Medulla oblongata (tissue), 1 donor: Measurements from ENCODE around the gene IQCE.
A peak's percentile ranks its signal among the peaks of the same experiment; 100 is the strongest.

Experiments
- DNase-seq: peaks from one replicate; pipeline ENCODE4 v3.0.0-alpha.2; 2015; ENCODE audit errors: extremely low spot score

The IQCE gene

GRCh38 chr7:2633538-2634266 lies 74.9 kb downstream of the IQCE start:
- peak; percentile 63 for DNase-seq

DNA sequence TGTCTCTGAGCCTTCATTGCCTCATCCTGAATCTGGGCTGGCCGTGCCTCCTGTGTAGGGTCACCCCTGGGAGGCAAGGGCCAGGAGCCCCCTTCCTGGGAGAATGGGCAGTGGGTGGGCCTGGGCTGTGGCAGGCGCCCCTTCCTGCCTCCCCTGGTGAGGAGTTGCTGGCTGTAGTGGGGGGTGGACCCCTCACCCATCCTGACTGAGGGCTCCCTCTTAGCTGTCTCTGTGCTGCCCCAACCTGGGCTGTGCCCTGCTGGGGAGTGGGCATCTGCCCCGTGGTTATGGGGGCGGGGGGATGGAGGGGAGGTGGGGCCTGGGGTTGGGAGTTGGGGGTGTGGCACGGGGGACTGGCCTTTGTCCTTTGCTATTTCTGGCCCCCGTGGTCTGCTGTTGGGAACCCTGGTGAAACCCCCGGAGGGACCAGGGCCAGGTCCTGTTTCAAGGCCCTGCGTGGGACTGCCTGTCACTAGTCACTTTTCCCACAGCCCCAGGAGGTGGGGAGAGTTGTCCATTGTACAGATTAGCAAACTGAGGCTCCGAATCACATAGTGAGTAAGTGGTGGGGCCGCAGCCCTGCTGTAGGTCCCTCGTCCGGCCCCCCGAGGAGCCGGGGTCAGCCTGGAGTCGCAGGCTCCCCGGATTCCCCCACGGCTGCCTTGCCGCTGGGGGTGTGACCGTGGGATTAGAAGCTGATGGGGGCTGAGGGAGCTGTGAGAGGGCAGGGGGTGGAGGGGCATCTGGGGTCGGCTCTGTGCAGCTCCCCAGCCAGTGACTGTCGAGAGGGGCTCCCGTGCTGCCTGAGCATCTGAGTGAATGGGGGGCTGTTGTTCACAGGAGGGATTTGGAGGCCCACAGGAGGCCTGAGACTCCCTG lies 75.7 kb downstream of the IQCE start:
- no peak for DNase-seq

DNA sequence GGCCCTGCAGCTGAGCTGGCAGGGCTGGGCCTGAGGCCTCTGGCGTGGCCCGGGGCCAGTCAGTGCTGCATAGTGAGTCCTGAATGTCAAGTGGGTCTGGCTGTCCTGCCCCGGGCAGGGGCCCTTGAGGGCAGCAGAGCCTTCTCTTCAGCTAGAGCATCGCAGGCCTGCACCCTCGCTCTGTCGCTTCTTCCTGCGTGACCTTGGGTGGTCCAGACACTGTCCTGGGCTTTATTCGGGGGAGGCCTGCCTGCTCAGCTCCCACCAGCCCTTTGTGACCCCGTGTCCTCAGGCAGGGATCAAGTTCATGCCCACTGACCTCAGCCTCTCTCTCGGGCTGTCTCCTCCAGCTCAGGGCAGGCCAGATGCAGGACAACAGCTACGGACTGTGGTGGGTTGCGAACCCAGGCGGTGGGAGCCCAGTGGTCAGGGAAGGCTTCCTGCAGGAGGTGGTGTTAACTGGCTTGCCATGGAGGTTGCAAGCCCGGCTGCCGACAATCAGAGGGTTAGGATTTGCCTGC lies 76.4 kb downstream of the IQCE start:
- no peak for DNase-seq

- no peak for DNase-seq
Measured at GRCh38 chr7:2635810-2636701, 77.3 kb downstream of the IQCE start.

GRCh38 chr7:2637066-2637471 lies 78.3 kb downstream of the IQCE start:
- no peak for DNase-seq

DNA sequence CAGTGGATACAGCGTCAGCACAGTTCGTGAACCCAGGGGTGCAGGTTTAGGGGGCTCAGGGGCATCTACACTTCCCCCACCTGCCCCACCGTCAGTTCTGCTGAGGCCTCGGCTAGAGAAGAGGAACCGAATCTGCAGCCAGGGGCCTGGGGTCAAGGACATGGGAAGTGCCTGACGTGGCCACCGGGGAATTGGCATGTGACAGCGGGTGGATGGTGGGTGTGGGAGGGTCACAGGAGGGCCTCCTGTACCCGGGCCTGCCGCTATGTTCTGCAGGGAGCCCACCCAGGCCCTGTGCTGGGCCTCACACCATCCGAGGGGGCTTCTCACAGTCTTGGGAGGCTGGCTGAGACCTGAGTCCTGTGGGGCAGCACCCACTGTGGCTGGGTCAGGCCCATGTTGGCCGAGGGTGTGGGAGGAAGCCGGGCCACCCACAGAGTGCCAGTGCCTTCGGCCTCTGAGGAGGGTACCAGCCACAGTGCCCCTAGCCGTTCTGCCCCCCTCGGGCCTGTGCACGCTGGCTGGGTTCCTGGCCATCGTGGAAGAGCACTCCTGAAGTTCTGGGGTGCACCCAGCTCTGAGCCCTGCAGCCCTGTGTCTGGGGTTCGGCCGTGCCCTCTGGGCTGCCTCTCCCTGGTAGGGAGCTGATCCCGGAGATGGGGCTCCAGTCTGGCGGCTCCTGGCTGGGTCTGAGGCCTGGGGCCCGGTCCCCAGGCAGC lies 78.9 kb downstream of the IQCE start:
- peak; percentile 79 for DNase-seq

GRCh38 chr7:2638224-2638991 lies 79.6 kb downstream of the IQCE start:
- DNase-seq = peak; percentile 49

DNA sequence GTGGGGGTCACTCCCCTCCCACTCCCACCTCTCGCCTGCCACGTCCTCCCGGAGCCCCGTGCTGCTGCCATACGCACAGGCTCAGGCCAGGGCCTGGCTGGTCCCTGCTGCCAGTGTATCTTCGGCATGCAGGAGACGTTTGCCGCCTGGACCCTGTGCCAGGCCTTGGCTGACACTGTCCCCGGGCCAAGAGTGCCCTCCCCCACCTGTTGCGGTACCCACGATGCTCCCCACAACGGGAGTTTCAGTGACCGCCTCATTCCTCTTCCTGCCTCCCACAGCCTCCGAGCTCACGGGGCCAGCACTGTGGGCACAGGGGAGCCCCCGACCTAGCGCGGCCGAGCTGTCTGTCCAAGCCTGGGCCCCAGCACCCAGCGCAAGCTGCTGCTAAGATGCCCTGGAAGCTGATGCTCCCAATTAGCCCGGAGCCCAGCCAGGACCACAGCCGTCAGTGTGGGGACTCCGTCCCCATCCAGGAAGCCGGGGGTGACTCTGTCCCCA lies 80.5 kb downstream of the IQCE start:
- DNase-seq = peak; percentile 41

DNA sequence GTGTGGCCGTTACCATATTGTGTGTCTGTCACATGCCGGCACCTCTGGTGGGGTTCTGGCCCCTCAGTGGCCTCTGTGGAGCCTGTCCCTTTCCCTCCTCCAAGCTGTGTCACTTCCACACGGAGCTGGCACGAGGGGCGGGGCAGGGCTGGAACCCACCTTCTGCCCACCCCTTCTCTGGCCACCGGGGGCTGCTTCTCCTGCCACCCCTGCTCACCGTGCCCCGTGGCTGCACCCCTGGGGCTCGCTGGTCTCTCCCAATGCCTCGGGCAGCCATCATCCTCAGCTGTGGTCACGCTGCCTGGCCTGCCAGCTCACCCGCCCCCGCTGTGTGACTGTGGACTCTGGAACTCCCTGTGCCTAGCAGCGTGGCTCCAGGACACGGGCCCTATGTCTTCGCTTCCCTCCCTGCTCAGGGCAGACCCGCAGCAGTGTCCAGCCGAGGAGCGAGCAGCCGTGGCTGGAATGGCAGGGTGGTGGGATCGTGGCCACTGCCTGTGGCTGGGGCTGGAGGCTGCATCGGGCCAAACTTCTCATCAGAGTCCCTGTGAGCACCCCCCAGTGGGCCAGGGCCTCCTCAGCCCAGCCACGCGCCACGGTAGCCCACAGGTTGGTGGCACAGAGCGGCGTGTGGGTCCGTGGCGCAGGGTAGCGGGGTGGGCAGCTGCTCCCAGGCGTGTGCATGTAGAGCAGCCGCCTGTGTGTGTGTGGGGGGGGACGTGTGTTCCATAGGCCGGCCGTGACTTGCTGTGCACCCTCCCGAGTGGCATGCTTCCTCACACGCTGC lies 81.1 kb downstream of the IQCE start:
- DNase-seq = no peak

DNA sequence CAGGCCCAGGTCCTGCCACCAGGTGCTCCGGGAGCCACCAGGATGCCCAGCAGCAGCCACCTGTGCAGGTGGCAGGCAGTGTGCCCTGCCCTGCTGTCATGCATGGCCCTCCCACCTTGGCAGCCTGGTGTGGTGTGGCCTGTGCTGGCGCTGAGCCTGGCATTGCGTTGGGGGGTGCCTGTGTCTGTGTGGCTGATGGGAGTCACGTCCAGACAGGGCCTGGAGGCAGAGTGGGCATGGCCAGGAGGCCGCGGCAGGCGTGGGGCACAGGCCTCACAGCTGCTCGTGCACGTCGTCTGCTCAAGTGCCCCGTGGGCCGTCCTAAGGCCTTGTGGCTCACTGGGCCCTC lies 81.7 kb downstream of the IQCE start:
- no peak for DNase-seq

- DNase-seq = no peak
Measured at GRCh38 chr7:2640846-2641316, 82.1 kb downstream of the IQCE start.

GRCh38 chr7:2641406-2642393 lies 82.9 kb downstream of the IQCE start:
- DNase-seq = peak; percentile 89

DNA sequence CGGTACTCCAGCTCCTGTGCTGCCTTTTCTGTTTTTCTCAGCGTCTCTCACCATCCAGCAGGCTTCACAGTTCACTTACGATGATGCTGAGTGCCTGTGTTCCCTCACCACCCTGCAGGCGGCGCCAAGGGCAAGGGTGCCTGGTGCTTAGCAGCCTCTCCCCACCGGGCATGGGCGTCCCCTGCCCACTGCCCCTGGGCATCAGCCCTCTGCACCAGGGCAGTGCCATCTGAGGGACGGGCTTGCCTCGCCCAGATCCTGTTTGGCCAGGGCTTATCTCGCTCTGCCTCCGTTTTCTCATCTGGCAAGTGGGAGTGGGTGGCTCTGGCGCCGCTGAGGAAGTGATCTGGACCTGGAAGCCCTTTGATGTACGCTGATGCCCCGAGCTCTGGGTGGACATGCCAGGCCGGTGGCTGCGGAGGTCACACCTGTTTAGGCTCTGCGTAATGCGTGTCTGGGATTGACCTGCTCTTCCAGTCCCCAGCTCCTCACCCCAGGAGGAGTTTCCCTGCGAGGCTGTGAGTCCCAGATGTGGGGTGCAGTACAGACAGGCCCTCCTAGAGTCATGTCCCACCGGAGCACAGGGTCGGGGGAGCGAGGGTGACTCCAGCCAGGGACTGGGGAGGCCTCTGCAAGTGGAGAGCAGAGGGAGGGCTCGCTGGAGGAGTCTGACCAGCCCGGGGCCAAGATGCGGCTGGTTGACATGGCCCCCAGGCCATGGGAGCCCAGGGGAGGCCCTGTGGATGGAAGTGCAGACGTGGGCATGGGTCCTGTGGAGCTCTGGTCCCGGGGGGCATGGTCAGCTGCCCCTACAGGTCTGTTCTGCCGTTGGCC lies 84.8 kb downstream of the IQCE start:
- no peak for DNase-seq

DNA sequence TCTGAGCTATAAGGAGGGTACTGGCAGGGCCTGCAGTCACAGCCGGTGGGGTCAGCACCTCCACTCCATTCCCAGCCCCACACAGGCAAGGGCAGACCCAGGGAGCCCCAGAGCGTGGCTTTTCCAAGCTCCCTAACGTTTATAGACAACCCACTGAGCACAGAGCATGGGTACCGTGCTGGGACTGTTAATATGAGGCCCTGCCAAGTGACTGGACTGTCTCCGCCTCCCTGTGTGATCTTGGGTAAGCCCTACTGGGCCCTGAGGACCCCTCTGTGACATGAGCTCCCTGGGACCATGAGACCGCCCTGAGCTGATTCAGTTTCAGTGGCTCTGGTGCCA lies 85.4 kb downstream of the IQCE start:
- no peak for DNase-seq

DNA sequence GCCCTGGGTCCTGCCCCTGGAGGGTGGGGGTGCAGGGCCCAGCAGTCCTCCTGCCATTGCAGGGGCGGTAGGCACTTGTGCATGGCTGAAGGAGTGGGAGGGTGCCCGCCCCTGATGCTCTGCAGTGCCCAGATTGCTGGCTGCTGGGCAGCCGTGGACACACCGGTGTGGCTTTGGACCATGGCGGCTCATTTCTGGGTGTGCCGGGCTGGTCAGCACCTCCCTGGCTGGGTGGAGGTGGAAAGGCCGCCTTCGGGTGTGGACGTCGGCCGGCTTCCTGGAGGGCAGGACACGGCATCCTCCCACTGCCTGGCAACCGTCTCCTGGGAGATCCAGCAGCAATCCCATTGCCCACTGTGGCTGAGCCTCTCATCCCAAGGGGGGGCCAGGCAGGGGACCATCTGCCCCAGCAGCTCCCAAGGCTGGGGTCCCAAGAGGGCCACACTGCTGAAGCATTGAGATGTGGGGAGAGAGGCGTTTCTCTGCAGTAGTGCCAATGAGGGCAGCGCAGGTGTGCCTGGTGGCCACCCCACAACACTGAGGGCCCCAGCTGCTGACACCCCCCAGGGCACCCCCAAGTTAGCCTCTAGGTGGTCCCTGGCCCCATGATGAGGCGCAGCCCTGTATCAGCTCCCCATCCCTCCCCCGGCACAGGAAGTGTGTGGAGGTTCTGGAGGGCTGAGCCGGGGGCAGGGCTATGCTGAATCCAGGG lies 85.9 kb downstream of the IQCE start:
- DNase-seq = no peak

DNA sequence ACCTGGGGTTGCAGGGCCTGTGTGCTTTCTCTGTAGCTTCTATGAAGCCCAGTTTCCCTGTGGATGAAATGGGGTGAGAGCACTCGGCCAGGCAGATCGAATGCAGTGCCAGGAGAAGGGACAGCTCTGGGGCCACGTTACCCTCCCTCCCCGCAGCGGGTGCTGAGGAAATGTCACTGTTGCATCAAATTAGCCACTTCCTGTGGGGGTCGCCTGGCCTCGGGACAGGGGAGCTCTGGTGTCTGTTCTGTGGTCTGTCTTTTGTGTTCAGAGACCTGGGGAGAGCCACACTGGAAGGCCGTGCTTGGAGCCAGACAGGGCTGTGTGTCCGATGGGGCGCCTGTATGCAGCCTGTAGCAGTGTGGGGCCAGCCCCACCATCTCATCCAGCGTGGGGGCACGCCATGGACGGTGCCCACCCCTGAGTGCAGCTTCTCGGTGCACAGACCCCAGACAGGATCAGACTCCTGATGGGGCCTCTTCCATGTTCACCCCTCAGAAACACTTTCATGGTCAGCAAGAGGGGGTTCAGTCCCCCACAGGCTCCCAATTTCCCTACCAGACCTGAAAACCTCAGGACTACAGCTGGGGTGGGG lies 86.6 kb downstream of the IQCE start:
- no peak for DNase-seq
